NB4 (cell line): ENCODE results near the gene TRAPPC6A.

ENCODE experiments used
- CTCF ChIP-seq: IDR thresholded peaks from one replicate; pipeline ENCODE4 v1.5.1; 2012; ENCODE audit warnings: low read depth, low read length
- MYC ChIP-seq: IDR thresholded peaks from 2 replicates; pipeline ENCODE4 v1.6.1; 2011; ENCODE audit warnings: low read depth, low read length
- POLR2A ChIP-seq: IDR thresholded peaks from 2 replicates; pipeline ENCODE4 v1.6.1; 2011; ENCODE audit warnings: mild to moderate bottlenecking; ENCODE audit not compliant: insufficient read length; ENCODE audit errors: extremely low read depth
- TF ChIP-seq, protein P1 (sequence below): IDR thresholded peaks from 2 replicates; pipeline ENCODE4 v1.6.1; 2011; ENCODE audit warnings: low read depth, low read length

DNA sequence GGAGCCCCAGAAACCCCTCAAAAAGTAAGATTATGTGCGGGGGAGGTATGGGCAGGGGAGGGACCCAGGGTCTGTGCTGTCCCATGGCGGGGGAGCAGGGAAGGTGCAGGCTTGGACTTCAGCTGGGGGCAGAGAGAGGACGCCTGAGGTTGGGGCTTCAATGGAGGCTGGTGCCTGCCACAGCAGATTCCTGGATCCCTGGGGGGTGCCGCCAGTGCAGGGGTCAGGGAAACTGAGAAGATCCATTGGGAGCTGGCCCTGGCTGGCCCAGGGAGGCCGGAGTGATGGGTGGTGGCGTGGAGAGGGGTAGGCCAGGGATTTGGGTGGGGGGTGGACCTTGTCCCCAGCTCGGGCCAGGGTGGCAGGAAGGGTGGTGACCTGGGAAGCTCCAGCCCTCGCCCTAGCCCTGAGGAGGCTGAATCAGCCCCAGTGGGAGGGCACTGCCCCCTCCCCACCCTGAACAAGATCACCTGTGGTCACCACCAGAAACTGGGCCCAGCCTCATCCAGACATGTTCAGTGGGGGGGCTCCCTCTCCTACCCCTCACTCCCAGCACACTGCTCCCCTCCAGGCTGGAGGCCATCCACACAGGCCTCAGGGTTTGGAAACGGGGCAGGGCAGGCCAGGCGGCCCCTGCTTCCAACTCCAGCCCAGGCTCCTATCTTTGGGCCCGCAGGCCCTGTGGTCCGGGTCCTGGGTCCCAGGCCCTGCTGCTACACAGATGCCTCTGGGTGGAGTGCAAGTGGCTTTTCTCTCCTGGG lies 18.6 kb downstream of the TRAPPC6A start:
- TF ChIP-seq CTCF (no peak), POLR2A (no peak), MYC (no peak)
- TF ChIP-seq, protein P1, sequence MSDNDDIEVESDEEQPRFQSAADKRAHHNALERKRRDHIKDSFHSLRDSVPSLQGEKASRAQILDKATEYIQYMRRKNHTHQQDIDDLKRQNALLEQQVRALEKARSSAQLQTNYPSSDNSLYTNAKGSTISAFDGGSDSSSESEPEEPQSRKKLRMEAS: no peak
